NCI-H748 (cell line): ENCODE results near the gene MAFG.
A peak's percentile ranks its signal among the peaks of the same experiment; 100 is the strongest.

Experiments
- DNase-seq: peaks from one replicate; lab custom pipeline; 2025; ENCODE audit not compliant: unreplicated experiment; lab: John Stamatoyannopoulos, UW

The MAFG gene

GRCh38 chr17:81911277-81911961, 16.1 kb downstream of the MAFG start, which contains the start of gene PCYT2:
Gene PCYT2, minus strand, starts transcription at chr17:81911399. Its CDS starts 44 bp downstream, at chr17:81911355.
- DNase-seq: peak; percentile 91

GRCh38 chr17:81910840-81911276, 16.7 kb downstream of the MAFG start:
- peak; percentile 51 for DNase-seq

GRCh38 chr17:81909966-81910839, 17.3 kb downstream of the MAFG start:
- peak; percentile 45 for DNase-seq

GRCh38 chr17:81909231-81909630, 18.3 kb downstream of the MAFG start:
- no peak for DNase-seq

- DNase-seq: no peak
Observed at GRCh38 chr17:81908793-81909192, 18.7 kb downstream of the MAFG start.

GRCh38 chr17:81907219-81908145, 20.1 kb downstream of the MAFG start:
- no peak for DNase-seq

- peak; percentile 23 for DNase-seq
Observed at GRCh38 chr17:81906476-81907218, 20.9 kb downstream of the MAFG start.

- no peak for DNase-seq
Observed at GRCh38 chr17:81905993-81906392, 21.5 kb downstream of the MAFG start.

- DNase-seq: no peak
Observed at GRCh38 chr17:81905424-81905875, 22.1 kb downstream of the MAFG start.

GRCh38 chr17:81904600-81905423, 22.7 kb downstream of the MAFG start:
- DNase-seq: no peak

GRCh38 chr17:81903896-81904599, 23.5 kb downstream of the MAFG start:
- no peak for DNase-seq

GRCh38 chr17:81903415-81903831, 24.1 kb downstream of the MAFG start:
- no peak for DNase-seq

- no peak for DNase-seq
Observed at GRCh38 chr17:81902653-81903414, 24.7 kb downstream of the MAFG start.

GRCh38 chr17:81902023-81902652, 25.4 kb downstream of the MAFG start, which contains the start of gene NPB:
Gene NPB, plus strand, starts transcription at chr17:81902238. Its CDS starts 40 bp downstream, at chr17:81902278.
- peak; percentile 58 for DNase-seq

- DNase-seq: no peak
Observed at GRCh38 chr17:81901167-81902022, 26.1 kb downstream of the MAFG start.

GRCh38 chr17:81900181-81900820, 27.2 kb downstream of the MAFG start:
- no peak for DNase-seq
